A549 treated with Mapracorat at 1 μM for 4 hours (cell line): Measurements from ENCODE around the gene OR5K4. TPM values are rescaled to one million over a fixed set of nuclear protein-coding genes. Genes with fewer than 3 reads are reported as not detected.

Source experiments
- total RNA-seq: library from RNA; stranded (reverse); fragments of 200-300 nt; extraction: Qiagen RNA extraction; gene quantifications from 5 replicates; pipeline ENCODE4 v1.2.3, GENCODE V29; 2022

The OR5K4 gene, protein sequence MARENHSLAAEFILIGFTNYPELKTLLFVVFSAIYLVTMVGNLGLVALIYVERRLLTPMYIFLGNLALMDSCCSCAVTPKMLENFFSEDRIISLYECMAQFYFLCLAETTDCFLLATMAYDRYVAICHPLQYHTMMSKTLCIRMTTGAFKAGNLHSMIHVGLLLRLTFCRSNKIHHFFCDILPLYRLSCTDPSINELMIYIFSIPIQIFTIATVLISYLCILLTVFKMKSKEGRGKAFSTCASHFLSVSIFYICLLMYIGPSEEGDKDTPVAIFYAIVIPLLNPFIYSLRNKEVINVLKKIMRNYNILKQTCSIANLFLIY
- not detected in 5 replicates for total RNA-seq

DNA sequence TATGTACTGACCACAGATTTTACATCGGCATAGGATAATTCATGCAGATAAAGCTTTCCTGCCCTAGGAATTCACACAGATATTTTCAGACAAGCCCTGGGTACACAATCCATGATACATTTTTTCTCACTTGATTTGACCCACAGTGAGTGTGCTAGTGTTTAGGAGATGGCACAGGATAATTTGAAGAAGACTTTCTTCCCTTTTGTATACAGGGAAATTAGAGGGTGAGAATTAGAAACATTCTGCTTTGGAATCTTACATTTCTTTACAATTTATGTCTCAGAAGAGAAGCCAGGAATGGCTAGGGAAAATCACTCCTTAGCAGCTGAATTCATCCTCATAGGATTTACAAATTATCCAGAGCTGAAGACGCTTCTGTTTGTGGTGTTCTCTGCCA, at the start of gene OR5K4:
TSS of gene OR5K4 (plus strand) at position 301 of the 400 bp plus-strand sequence. CDS start at position 301, 0 bp downstream.

DNA sequence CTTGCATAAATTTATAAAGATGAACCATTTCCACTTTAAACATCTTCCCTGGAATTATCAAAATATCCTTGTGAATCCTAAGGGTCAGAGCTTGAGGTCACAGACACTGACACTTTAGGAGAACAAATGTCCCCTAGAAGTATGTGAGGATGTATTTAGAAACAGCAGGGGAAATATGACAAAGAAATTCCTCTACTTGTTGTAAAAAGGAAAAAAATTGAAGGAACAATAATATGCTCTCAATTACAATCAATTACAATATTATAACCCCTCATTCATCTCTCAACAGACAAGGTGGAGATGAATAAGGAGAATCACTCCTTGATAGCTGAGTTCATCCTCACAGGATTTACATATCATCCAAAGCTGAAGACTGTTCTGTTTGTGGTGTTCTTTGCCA, 36.7 kb downstream of the OR5K4 start, which contains the start of gene OR5K3:
TSS of gene OR5K3 (plus strand) at position 301 of the 400 bp plus-strand sequence. CDS start at position 301, 0 bp downstream.

Other genes starting within 250 kb of the OR5K4 start
- not detected in 5 replicates for gene OR5H1, start 223.1 kb upstream of the OR5K4 start, total RNA-seq
- not detected in 5 replicates for gene OR5H14, start 206.4 kb upstream of the OR5K4 start, total RNA-seq
- gene OR5H15, start 187.2 kb upstream of the OR5K4 start, total RNA-seq, result not detected in 5 replicates
- gene OR5H6, start 89.6 kb upstream of the OR5K4 start, total RNA-seq, result not detected in 5 replicates
- gene OR5H2, start 71.3 kb upstream of the OR5K4 start, total RNA-seq, result not detected in 5 replicates
- gene OR5K3, start 36.8 kb downstream of the OR5K4 start, total RNA-seq, result not detected in 5 replicates
- not detected in 5 replicates for gene OR5K1, start 109.3 kb downstream of the OR5K4 start, total RNA-seq
- gene OR5K2, start 143.8 kb downstream of the OR5K4 start, total RNA-seq, result not detected in 5 replicates
- gene CLDND1, start 169.0 kb downstream of the OR5K4 start, total RNA-seq, result 46.3 to 65.9 TPM (median 61.6 TPM) in 5 replicates
- gene GPR15, start 178.1 kb downstream of the OR5K4 start, total RNA-seq, result not detected in 5 replicates
- gene CPOX, start 239.8 kb downstream of the OR5K4 start, total RNA-seq, result 16.5 to 23.9 TPM (median 21.0 TPM) in 5 replicates